Breast epithelium (tissue), 3 donors: ENCODE results near the gene GPR15LG.

ENCODE experiments used
- CTCF ChIP-seq, 3 donors: fragments of 450-650 bp; IDR thresholded peaks; one replicate each; pipeline ENCODE4 v1.5.1; 2016 to 2017; ENCODE audit warnings: antibody characterized with exemption in 3 of 3, mild to moderate bottlenecking in 3 of 3, moderate library complexity in 3 of 3
- POLR2A ChIP-seq: fragments of 450-650 bp; IDR thresholded peaks from one replicate; pipeline ENCODE4 v1.6.1; 2016; ENCODE audit warnings: antibody characterized with exemption, mild to moderate bottlenecking, moderate library complexity
- POLR2AphosphoS5 ChIP-seq, 3 donors: sonication (generic); formaldehyde crosslinking; IDR thresholded peaks; one replicate each; pipeline ENCODE4 v1.6.1; 2017; ENCODE audit warnings: antibody characterized with exemption in 3 of 3

- TF ChIP-seq CTCF (IDR thresholded peaks at IDR 0.05) = no peak
- TF ChIP-seq POLR2A = no peak
- no peak for TF ChIP-seq POLR2AphosphoS5 (IDR thresholded peaks at IDR 0.05)
Observed at GRCh38 chr10:84194424-84195043, 20.9 kb downstream of the GPR15LG start, which contains the start of gene CDHR1.
